NAMALWA (cell line): ENCODE results near the gene AGAP1.

Experiments
- DNase-seq: peaks from one replicate; pipeline ENCODE4 v3.0.0-alpha.2; 2015; ENCODE audit warnings: low spot score

Gene AGAP1

GRCh38 chr2:235849489-235849888 lies 355.6 kb downstream of the AGAP1 start:
- no peak for DNase-seq

- DNase-seq: no peak
Observed at GRCh38 chr2:235850289-235850688, 356.4 kb downstream of the AGAP1 start.

- no peak for DNase-seq
Observed at GRCh38 chr2:235850771-235851551, 357.1 kb downstream of the AGAP1 start.

GRCh38 chr2:235851828-235852525 lies 358.1 kb downstream of the AGAP1 start:
- no peak for DNase-seq

GRCh38 chr2:235852526-235852920 lies 358.7 kb downstream of the AGAP1 start:
- no peak for DNase-seq

GRCh38 chr2:235854276-235854675 lies 360.4 kb downstream of the AGAP1 start:
- DNase-seq: no peak

- no peak for DNase-seq
Observed at GRCh38 chr2:235855011-235855410, 361.2 kb downstream of the AGAP1 start.

- no peak for DNase-seq
Observed at GRCh38 chr2:235856151-235856854, 362.5 kb downstream of the AGAP1 start.

- DNase-seq: no peak
Observed at GRCh38 chr2:235857598-235857997, 363.8 kb downstream of the AGAP1 start.

GRCh38 chr2:235858881-235859280 lies 365.0 kb downstream of the AGAP1 start:
- DNase-seq: no peak

GRCh38 chr2:235859651-235860050 lies 365.8 kb downstream of the AGAP1 start:
- DNase-seq: no peak

- no peak for DNase-seq
Observed at GRCh38 chr2:235860111-235860510, 366.3 kb downstream of the AGAP1 start.

GRCh38 chr2:235860871-235861270 lies 367.0 kb downstream of the AGAP1 start:
- DNase-seq: no peak

- no peak for DNase-seq
Observed at GRCh38 chr2:235861383-235861782, 367.5 kb downstream of the AGAP1 start.

- DNase-seq: no peak
Observed at GRCh38 chr2:235863414-235863813, 369.6 kb downstream of the AGAP1 start.

GRCh38 chr2:235864302-235864701 lies 370.5 kb downstream of the AGAP1 start:
- DNase-seq: no peak

- no peak for DNase-seq
Observed at GRCh38 chr2:235864733-235865515, 371.1 kb downstream of the AGAP1 start.

- no peak for DNase-seq
Observed at GRCh38 chr2:235866373-235866772, 372.5 kb downstream of the AGAP1 start.

- no peak for DNase-seq
Observed at GRCh38 chr2:235868224-235868623, 374.4 kb downstream of the AGAP1 start.

GRCh38 chr2:235868645-235869044 lies 374.8 kb downstream of the AGAP1 start:
- no peak for DNase-seq

- no peak for DNase-seq
Observed at GRCh38 chr2:235870515-235870914, 376.7 kb downstream of the AGAP1 start.

- DNase-seq: no peak
Observed at GRCh38 chr2:235876099-235876679, 382.3 kb downstream of the AGAP1 start.
